BJ (cell line): ENCODE data around the gene SNX14. TPM values are rescaled to one million over a fixed set of nuclear protein-coding genes. Genes with fewer than 3 reads are reported as not detected.

ENCODE experiments used
- CTCF ChIA-PET: fragments of 350-600 bp; formaldehyde crosslinking; extraction: SDS; loops from one replicate; lab custom pipeline; 2021; ENCODE audit warnings: antibody characterized with exemption, inconsistent platforms; lab: Yijun Ruan, JAX
- POLR2A ChIA-PET: fragments of 300-600 bp; sonication (Branson Sonifier 250); formaldehyde crosslinking; extraction: SDS; loops from one replicate; lab custom pipeline; 2021; ENCODE audit warnings: antibody characterized with exemption; lab: Charles Lee
- DNase-seq: peaks from one replicate; pipeline ENCODE4 v3.0.0-alpha.2; 2011; ENCODE audit warnings: low read depth
- H3K27me3 ChIP-seq: 2 replicates; pipeline ENCODE4 v1.6.0; 2011; ENCODE audit warnings: low read length; ENCODE audit not compliant: control insufficient read depth, insufficient read depth
- H3K36me3 ChIP-seq: 2 replicates; pipeline ENCODE4 v1.5.1; 2011; ENCODE audit warnings: low read length; ENCODE audit not compliant: control insufficient read depth, insufficient read depth
- H3K4me3 ChIP-seq: 2 replicates; pipeline ENCODE4 v1.5.1; 2011; ENCODE audit warnings: low read depth, mild to moderate bottlenecking, control low read depth, low read length
- CTCF ChIP-seq: IDR thresholded peaks from 2 replicates; pipeline ENCODE4 v1.5.1; 2011; ENCODE audit warnings: low read depth, mild to moderate bottlenecking, control low read depth, inconsistent platforms, low read length, moderate library complexity; ENCODE audit not compliant: insufficient read depth
- polyA plus RNA-seq: library from polyadenylated mRNA; depleted of rRNA; stranded (reverse); fragments of >200 nt; gene quantifications from 2 replicates; pipeline ENCODE4 v1.2.3, GENCODE V29; 2011

SNX14 gene
- polyA plus RNA-seq, 1 experiment, result 36.2 TPM

- ChIA-PET POLR2A (no interaction called here), CTCF (no interaction called here)
- TF ChIP-seq CTCF, result no peak
- no peaks in the 10 kb centered on the region for H3K36me3 ChIP-seq
- no peaks in the 10 kb centered on the region for H3K27me3 ChIP-seq
- DNase-seq, result no peak
- H3K4me3 ChIP-seq, result no peak overlapping the region
Measured at GRCh38 chr6:85561750-85562357, 31.8 kb downstream of the SNX14 start.

DNA sequence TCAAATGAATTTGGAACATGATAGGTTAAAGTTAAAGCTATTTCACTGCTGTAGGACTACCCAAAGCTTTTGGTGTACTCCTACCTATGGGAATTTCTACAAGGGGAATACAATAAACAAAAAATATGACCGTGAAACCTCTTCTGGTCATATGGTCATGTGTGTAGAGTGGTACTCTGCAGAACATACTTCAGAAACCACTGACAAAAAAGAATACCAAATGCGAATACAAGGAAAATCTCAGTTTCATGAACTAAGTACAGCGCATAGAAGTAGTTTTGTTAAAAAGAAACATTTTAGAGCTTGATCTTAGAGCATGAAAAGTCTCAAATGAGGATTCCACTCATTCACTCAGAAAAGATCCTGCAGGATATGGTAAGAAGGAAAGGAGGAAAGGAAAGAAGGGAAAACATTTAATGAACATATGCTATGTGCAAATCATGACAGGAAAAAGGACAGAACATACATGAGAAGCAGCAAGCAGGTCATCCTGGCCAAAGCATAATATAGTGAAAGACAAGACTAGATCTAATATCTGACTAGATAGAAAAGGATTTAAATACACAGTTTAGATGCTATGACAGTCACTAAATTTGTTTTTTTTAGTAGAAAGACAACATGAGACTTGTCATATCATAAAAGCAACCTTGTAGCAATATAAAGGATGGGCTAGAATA lies 36.5 kb downstream of the SNX14 start:
- H3K27me3 ChIP-seq, result no peaks in the 10 kb centered on the region
- TF ChIP-seq CTCF, result no peak
- H3K4me3 ChIP-seq, result no peak overlapping the region
- no peaks in the 10 kb centered on the region for H3K36me3 ChIP-seq
- ChIA-PET POLR2A (no interaction called here), CTCF (interaction anchor here (1.0 kb wide), 1 partner anchor 19 kb away, joined by 3 read pairs; no protein-coding TSS in a partner anchor)
- DNase-seq, result no peak

- TF ChIP-seq CTCF, result no peak
- CTCF ChIA-PET, result no interaction called here
- Histone ChIP-seq H3K36me3 (no peaks in the 10 kb centered on the region), H3K27me3 (no peaks in the 10 kb centered on the region), H3K4me3 (no peak overlapping the region)
- no peak for DNase-seq
- POLR2A ChIA-PET, result no interaction called here
Measured at GRCh38 chr6:85552652-85553051, 41.0 kb downstream of the SNX14 start.

DNA sequence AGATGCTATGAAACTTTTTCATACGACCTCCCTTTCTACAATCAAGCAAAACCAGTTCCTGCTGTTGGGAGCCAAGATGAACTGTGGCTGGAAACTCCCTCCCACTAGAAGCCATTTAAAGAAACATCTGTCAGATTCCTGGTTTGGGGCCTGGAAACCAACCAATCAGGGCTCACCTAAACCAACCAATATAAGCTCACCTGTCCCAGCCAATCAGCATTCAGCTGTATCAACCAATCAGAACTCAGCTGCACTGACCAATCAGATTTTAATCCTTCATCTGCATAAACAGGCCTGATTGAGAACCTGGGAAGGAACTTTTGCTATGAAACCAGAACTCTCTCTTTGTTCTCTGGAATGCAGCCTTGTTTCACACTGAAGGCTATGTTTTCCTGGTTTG lies 42.4 kb downstream of the SNX14 start:
- H3K4me3 ChIP-seq, result no peak overlapping the region
- H3K27me3 ChIP-seq, result no peaks in the 10 kb centered on the region
- no peak for DNase-seq
- ChIA-PET POLR2A (no interaction called here), CTCF (interaction anchor here (2.3 kb wide), 1 partner anchor 15 kb away, joined by 6 read pairs; no protein-coding TSS in a partner anchor)
- no peaks in the 10 kb centered on the region for H3K36me3 ChIP-seq
- no peak for TF ChIP-seq CTCF

- no peak for TF ChIP-seq CTCF
- no peaks in the 10 kb centered on the region; the same call in 1 of the 2 replicates for H3K36me3 ChIP-seq
- POLR2A ChIA-PET, result no interaction called here
- CTCF ChIA-PET, result no interaction called here
- H3K4me3 ChIP-seq, result no peak overlapping the region
- DNase-seq, result no peak
- H3K27me3 ChIP-seq, result no peaks in the 10 kb centered on the region
Measured at GRCh38 chr6:85547719-85548118, 45.9 kb downstream of the SNX14 start.
